ENCODE results near the gene ATP10A.

Gene ATP10A

DNA sequence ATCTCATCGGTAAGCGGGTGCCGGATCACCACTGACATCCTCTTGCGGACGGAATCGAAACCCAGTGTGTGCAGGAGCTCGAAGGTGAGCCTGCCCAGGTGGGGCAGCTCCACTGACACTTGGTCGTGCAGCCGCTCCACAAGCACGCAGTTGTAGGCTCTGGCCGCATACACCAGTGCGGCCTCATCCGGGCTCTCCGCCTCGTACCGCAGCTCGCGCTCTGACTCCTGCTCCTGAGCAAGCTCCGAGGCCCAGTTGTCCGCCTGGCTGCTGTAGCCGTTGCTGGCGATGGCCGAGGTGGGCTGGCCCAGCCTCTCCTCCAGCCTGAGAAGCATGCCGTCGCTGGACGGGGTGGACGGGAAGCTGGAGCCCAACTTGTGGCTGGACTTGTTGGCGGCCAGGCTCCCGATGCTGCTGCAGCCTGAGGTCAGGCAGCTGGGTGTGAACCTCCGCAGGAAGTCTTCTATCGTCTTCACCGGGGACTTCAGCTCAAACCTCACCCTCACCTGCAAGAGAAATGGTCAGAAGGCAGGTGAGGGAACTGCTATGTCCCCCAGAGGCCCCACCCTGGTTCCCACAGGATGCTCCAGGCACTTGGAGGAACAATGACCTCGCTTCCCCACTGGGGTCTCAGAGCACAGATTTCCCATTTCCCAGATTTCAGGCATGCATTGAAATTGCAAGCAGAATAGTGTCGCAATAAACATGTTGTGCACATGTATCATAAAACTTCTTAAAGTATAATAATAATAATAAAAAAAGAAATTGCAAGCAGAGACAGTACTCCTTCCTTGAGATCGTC, 149.2 kb downstream of the ATP10A start:
- no peak for DNase-seq

DNA sequence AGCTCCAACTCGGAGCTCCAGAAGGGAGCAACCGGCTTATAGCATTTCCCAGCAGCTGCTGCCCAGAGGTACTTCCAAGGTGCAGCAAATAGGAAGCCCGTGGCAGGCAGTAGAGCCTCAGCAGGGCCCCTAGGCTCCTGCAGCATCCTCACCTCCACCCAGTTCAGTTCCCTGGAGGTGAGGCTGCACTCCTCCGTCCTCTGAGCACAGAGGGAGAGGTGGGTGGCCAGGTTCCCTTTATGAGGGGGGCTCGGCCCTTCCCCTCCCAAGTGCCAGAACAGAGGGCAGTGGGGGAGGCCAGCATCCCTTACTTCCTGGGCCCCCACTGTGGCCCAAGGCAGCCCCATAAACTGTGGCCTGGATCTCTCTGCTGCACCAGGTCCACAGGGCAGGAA, 150.2 kb downstream of the ATP10A start:
- DNase-seq: no peak

DNA sequence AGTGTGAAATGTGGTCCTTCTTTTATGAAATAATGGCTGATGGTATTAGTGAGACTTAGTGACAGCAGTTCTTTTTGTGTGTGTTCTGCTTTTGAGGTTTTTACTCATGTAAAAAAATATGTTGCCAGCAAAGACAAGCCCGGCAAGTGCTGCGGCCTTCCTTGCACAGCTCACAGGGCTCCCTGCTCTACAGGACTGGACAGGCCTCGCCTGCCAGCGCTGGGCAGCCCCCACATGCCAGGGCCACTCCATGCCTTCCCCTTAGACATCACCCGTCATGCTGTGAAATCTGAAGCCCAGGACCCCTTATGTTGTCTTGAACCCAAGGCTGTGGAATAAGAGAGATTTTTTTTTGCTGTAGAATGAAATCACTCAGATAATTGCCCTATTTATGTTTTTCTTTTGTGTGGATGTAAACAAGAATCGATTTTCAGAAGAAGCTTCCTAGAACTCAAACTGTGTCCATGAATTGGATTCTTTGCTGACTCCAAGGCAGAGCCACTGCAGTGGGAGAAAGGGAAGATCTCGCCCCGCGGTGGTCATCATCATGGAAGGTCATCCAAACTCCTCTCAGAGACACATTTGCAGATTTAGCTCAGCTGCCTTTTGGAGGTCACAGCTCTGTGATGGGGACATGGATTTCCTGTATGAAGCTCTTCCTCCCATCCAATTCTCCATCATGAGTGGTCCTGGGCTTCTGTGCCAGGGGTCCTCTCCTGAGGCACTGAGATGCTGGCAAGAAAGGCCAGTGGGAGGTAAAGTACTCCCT, 150.8 kb downstream of the ATP10A start:
- DNase-seq: no peak

DNA sequence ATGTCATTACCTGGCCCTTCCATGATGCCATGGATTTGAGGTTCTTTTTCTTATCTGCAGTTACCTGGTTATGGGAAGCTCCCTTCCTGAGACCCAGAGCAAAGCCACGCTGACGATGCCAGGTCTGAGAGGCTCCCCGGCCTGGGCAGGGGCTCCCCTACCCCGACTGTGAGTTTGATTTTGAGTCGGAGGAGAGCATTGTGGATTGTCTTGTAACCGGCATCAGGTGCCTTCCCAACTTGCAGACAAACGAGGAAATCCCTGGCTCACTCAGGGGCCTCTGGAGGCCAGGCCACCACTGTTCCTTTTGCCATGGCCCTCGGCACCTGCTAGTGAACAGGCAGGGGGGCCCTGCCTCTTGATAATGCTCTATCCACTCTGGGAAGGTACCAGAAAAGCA, 151.4 kb downstream of the ATP10A start:
- no peak for DNase-seq

DNA sequence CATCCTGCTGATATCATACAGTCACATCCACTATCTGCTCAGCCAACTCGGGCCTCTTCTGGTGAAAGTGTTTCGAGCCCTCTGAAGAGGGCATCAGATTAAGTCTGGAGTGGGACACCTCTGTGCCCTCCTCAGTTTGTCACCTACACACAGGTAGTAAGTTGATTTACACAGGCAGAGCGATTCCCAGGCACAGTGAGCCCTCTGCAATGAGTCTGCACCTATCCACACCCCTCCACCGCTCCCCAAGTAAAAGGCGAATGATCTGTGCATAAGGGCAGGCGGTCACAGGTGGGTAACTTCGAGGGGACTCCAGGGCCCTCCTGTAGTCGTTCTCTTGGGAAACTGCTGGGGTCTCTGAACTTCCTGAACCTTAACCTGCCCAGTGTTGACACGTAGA, 152.0 kb downstream of the ATP10A start:
- no peak for DNase-seq

DNA sequence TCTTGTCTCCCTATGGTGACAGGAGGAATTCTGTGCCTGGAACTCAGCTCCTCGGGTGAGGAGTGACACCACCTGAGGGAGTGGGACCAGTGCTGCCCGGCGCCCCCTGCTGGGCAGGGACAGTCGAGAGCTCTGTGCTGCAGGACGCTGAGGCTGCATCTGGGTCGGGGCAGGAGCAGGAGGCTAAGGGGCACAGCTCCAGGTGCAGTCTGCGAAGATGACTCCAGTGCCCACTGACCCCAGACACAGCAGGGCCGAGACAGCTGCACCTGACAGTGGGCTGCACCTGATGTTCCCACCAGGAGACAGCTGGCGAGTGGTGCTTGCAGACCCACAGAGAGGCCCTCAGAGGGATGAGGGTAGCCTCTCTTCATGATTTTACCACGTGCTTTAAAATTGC, 152.9 kb downstream of the ATP10A start:
- peak; percentile 53 for DNase-seq

DNA sequence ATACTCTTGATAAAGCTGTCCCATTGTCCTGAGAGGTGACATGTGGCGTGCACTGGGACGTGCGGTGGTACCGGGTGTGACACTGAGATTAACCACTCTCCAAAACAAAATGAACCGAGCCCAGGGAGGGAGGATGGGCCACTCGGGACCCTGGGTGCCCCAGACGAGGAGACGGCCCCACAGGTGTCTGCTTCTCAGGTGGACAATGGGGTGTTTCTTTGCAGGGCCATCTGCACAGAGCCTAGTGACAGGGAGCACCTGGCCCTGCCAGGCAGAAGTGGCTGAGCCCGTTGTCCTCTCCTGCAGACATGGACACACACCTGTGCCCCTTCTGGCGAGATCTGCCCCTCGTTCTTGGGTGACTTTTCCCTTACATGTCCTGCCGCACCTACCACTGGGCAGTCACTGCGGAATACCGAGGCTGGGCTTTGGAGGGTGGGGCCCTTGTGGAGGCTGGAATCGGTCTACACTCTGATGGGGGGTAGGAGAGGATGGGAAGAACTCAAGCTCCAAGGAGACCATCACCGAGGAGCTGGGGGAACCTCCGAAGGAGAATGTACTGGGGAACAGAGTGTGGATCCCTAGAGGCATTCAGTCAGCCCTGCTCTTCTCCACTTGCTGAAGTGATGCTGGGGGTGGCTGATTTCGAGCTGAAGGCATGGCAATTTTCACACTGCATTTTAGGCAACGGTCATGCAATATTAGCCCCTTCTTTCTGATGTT, 153.5 kb downstream of the ATP10A start:
- DNase-seq: no peak

DNA sequence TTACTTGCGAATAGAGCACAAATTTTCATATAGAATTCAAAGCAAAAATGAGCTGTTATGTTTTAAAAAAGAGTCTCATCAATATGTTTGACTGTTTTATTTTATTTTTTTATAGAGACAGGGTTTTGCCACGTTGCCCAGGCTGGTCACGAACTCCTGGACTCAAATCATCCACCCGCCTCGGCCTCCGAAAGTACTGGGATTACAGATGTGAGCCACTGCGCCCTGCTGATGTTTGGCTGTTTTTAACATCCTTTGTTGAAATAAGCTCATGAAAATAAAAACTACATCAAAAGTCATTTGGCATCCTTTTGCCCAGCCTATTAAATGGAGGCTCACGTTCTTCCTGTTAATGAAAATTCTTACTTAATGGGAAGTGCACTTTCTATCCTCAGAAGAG, 154.7 kb downstream of the ATP10A start:
- DNase-seq: no peak

DNA sequence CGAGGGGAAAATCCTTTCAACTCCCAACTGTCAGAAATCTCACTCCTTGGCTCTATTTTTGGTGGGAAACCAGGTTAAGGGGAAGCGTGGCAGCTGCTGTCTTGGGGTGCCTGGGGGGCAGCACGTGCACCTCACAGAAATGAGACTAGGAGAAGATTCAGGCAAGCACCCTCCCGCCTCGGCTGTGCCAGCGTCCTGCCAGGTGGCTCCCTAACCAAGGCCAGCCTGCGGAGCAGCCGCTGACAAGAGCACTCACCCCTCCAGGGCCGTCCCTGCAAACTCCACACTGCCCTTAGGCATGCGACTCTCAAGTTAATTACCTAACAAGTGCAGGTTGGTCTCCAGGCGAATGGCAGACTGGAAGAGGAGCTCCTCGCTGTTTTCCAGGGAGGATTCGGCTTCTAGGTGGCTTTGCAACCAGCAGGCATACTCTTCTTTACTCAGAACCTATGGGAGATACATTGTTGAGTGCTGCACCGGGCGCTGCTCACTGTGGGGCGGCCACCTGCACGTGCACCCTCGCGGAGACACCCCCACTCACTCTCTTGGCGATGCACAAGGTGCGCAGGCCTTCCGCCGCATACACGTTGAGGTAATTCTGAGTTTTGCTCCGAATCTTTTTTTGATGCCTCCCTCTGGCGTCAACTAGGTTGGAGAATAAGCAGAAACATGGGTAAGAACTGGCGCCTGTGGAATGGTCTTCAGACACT, 155.3 kb downstream of the ATP10A start:
- no peak for DNase-seq

DNA sequence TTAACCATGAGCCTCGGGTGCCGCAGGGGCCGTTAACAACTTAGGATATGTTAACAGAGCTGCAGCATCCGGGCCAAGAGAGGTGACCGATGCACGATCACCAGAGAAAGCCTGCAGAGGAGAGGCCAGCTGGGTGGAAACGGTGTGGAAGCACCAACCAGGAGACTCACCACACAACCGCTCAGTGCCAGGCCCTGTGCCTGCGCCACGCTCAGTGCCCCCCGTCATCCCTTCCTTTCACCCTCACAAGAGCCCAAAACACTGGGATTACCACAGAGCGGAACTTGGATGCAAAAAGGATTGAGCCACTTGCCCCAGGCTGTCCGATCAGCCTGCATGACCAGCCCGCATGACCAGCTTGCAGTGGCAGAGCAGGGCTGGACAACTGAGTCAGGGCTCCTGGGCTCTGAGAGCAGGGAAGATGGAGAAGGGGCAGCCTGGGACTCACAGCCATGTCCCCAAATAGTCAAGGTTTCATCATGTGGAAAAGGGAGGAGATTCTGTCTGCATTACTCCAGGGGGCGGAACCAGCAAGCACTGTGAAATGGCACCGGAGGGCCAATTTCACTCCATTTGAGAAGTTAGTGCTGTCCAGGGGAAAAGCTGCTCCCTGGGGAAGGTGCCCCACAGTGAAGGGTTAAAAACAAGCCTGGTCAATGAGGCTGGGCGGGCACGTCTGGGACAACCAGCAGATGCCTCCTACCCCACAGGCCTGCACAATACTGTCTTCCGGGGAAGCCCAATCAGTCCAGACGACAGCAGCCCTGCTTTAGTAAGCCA, 156.8 kb downstream of the ATP10A start:
- no peak for DNase-seq

DNA sequence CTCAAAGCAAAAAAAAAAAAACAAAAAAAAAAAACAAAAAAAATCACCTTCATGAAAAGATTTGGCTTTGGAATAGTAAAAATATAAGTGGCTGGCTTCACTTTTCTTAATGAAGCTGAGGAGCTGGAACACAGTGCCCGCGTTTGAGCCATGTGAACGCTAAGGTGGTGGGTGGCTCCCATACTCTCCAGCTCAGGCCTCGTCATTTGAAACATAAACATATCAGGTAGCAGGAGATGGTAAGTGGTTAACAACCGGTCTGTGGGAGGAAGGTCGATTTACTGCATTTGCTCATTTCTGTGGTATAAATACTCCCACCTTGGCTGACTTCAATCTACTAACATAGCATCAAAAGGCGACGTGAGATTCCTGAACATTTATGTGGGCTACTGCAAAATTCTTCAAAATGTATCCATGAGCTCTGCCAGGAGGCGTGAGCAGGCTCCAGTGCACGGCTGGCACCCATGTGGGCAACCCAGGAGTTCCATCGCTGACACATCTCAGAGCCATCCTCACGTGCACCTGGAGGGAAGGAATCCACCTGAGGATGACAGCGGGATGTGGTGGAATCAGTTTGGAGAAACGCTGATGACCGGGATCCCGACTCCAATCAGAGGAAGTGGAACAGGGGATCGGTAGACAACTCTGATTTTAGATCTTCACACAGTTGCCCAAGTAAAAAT, 157.6 kb downstream of the ATP10A start:
- no peak for DNase-seq

DNA sequence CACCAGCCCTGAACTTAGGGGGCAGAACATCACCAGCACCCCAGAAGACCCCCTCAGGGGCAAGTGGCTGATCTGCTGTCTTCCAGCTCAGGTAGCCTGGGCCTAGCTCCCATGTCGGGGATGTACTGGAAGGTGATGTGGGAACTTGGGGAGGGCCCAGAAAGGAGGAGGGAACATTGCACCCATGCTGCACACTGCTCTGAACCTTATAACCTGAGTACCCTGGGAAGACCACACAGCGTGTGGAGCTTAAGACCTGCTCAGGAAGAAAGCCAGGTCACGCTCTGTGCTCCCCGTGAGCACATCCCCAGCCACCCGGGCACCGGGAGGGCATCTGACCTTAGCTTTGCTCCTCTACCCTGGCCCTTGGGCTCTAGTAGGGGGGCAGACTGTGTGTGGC, 159.4 kb downstream of the ATP10A start:
- DNase-seq: no peak

DNA sequence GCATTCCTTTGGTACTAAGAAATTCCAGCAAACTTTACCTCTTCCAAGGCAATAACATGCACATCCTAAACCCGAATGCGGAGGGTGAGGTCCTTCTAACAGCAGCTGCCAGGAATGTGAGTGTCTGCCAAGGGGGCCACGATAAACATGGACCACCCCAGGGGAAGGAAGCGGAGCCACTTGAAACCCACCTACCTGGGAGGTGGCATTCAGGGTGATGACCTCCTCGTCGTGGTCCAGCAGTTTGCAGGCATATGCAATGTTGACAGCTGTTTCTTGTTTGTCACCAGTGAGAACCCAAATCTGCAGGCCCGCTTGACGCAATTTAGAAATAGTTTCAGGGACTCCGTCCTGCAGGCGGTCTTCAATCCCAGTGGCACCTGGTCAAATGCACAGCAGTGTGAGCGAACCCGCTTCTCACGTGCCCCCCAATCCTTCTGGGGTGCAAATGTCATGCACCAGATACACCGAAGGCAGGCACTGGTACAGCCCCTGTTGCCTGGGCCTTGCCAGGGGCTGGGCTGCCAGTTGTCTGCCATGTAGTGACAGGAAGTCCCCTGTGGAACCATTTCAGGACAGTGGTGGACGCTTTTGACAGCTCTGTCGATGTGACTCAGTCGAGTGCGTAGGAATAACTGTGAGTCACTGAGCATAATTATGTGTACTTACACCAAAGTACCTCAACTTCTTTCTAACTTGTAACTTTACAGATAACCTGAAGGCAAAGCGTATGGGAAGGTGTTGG, 161.2 kb downstream of the ATP10A start:
- no peak for DNase-seq

DNA sequence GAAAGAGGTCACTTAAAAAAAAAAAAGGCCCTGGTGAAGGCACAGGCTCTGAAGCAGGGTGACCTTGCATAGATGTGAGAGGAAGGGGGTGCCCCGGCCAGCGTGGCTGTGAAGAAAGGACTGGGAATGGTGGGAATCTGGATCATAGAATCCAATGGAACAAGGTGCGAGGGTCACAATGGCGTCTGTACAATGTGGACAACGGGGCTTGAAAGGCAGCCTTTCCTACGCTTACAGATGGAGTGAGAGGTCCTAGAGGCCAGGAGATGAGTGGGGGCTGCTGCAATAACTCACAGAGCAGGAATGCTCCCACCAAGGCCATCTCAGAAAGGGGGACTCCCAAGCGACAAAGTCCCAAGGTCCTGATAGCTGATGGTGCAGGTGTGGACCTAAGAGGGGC, 162.2 kb downstream of the ATP10A start:
- no peak for DNase-seq

DNA sequence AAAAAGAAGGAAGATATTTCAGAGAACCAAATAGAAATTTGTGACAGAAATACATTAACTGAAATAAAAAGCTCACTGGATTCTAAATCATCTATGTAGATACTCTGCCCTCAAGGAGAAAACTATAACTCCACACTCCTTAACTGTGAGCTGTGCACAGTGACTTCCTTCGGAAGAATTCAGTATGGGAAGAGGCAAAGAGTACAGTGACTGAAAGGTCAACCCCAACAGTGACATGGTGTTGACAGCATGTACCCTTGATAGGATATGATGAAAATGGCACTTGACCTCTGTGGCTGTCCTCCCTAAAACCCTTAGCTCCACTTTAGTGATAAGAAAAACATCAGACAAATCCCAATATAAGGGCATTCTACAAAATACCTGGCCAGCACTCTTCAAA, 165.5 kb downstream of the ATP10A start:
- DNase-seq: no peak

DNA sequence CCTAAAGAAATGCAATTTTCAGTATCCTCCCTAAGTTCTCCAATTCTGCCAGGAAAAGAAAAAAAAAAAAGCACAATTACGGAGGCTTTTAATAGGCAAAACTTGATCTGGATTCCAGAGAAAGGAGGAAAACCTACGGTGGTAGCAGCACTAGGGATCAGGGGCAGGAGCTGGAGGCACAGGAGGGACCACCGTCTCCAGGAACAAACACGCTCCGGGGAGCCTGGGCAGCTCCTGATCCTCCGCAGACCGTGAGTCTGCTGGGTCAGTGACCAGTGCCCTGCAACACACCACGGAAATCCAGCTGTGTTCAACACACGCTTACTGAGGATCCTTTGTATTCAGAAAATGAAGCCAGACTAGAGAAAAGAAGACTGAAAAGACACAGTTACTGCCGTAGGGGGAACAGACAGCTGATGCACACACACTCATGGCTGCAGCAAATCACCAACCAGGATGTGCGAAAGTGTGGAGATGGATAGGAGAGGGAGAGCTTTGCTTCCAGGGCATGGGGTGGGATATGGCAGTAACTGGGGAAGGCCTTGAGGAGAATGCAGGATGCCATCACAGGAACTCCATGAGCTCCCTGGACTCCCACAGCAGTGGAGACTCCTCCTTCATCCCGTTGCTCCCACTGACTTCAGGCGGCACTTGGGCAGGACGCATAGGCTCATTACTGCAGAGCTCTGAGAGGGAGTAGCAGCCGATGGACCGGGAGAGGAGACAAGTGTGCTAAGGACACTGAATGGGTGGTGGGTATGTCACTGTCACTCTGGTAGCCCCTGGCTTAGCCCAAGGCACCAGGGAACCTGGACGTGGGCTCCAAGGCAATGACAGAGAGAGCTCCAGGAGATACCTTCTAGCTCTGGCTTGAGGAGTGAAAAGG, 167.0 kb downstream of the ATP10A start:
- DNase-seq: no peak

DNA sequence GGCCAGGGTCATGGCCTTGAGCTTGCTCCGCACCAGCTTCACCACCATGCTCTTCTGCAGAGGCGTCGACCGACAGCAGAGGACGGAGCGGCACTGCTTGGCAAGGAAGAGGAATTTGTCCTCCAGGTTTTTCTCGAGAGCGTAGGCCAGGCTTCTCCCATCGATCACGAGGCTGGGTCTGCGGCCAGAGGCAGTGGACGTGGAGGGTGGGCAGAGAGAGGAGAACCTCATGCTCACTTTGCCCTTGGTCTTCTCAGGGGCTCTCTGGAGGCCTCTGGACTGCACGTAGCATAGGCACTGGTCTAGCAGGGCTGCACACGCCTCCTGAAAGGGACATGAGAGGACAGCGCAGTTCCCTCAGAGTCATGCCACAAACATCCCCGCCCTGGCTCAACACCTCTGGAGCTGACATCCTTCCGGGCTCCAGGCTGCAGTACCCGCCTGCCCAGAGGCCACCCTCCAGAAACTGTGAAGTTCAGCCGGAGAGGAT, 168.3 kb downstream of the ATP10A start:
- DNase-seq: no peak

DNA sequence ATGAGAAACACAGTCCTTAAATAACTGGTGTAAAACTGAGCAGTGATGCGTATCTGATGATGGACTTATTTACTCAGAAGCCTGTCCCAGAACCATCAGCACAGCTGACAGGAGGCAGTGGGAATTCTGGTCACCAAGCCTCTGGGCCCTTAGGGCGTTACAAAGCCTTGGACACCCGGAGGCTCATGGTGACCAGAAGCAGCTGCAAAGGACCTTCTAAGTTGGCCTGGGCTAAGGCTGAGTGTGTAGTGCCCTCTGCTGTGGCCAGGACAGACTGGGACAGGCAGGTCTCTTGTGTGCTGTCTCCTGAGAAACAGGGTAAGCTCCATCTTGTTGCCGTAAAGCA, 168.9 kb downstream of the ATP10A start:
- no peak for DNase-seq

DNA sequence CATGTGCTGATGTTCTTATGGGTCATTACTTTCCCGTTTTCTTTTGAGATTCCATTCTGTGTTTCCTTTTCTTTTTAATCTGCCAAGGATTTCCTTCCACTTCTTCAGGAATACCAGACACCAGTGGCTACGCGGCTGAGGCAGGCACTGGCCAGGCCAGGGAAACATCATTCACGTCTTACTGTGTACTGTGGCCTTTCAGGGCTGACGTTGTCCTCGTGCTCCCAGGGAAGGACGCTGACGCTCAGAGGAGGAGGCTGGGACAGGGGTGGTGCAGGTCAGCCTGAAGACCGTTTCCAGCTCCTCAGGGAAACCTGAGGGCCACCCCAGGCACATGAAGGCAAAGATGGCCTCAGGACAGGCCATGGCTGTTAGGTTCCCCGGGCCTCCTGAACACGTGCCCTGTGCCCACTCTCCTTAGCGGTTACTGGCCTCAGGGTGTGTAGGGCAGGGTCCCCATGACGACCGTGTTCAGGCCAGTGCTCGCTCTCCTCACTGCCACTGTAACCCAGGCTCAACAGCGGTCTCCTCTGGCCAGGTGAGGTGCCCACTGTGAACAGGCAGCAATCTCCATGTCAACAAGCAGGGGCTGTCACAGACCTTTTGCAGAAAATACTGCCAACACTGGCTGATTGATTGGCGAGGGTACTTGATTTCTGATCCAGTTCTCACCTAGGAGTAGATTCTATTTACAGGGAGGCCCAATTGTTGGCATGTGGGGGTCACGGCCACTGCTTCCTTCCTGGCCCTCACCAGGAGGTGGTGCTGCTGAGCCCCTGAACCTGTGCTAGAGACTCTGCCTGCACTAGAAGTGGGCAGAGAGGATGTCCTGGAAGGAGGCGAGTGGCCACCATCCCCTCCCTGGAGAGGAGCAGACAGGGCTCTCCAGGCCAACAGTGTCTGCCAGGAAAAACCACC, 169.5 kb downstream of the ATP10A start:
- peak; percentile 45 for DNase-seq

All from activated T-cell treated with anti-CD3 and anti-CD28 coated beads, Interleukin-2, amount 50 U/mL, for 1 hour (primary cell).